GM19467 (cell line): ENCODE results near the gene BBLN.

Source experiments
- ATAC-seq: cut with Tn5 transposase; IDR thresholded peaks from one replicate; pipeline ENCODE4 v1.9.1; 2021; ENCODE audit warnings: mild to moderate bottlenecking, moderate library complexity; ENCODE audit not compliant: unreplicated experiment

Gene BBLN

DNA sequence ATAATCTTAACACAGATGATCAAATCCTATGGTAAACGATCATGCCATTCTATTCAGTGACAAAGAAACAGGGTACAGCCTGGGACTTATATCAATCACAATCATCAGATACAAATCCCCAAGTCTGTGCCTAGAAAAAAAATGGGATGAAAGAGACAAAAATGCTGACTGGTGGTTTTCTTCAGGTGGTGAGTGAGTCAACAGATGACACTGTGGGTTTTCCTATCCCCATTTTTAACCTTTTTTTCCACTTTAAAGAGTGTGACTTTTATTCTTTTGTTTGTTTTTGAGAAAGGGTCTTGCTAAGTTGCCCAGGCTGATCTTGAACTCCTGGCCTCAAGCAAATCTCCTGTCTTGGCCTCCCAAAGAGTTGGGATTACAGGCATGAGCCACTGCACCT is 28.1 kb downstream of the BBLN start:
- ATAC-seq, result no peak

DNA sequence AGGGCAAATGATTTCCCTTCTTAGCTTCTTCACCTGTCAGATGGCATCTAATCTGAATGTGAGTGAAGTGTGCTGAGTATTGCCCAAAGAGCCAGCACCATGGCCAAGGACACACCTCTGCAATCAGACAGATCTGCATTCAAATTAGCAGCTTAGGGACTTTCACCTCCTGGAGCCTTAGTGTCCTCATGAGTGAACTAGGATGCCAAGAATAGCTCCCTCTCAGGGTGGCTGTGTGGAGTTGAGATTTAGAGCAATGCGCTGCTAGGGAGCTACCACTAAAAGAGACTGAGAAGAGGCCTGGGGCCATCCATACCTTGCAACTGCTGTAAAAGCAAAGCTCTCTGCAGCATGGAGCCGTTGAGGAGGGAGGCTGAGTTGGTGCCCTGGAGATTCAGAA is 29.9 kb downstream of the BBLN start:
- ATAC-seq, result no peak

GRCh38 chr9:128190516-128191405 is 30.7 kb downstream of the BBLN start:
- ATAC-seq, result no peak

DNA sequence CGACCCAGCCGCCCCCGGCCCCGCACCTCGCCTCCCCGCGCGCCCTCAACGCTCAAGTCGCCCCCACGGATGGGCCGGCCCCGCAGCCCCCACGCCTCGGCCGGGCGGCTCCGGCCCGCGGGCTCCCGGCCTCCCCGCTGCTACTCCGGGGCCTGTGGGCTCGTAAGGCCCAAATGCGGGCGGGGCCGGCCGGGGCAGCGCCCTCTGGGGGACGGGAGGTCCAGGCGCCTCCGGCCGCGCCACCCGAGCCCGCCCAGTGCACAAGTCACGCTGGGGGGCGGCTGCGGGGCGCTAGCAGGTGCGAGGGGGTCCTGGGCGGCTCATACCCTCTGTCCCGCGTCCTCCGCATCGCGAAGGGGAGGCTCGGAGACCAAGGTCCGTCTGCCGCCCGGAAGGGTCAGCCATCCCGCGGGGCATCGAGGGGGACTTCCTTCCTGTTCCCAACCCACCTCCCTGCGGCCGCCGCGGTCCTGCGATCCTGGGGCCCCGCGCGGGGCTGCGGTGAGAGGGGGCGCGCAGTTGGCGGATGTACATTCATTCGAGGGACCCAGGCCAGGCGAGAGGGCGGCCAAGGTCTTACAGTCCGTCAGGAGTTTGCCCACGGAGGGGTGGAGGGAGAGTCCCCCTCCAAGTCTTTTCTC is 31.5 kb downstream of the BBLN start, which contains the start of gene CIZ1:
Gene CIZ1 (minus strand): TSS at position 167 of the 641 bp plus-strand sequence. CDS start 715 bp downstream, outside the sequence.
- no peak for ATAC-seq

GRCh38 chr9:128192601-128193371 is 32.7 kb downstream of the BBLN start:
- no peak for ATAC-seq

- no peak for ATAC-seq
Measured at GRCh38 chr9:128193469-128194096, 33.5 kb downstream of the BBLN start.

GRCh38 chr9:128201441-128202369 is 41.6 kb downstream of the BBLN start:
- no peak for ATAC-seq

GRCh38 chr9:128202648-128203023 is 42.6 kb downstream of the BBLN start:
- ATAC-seq, result no peak

DNA sequence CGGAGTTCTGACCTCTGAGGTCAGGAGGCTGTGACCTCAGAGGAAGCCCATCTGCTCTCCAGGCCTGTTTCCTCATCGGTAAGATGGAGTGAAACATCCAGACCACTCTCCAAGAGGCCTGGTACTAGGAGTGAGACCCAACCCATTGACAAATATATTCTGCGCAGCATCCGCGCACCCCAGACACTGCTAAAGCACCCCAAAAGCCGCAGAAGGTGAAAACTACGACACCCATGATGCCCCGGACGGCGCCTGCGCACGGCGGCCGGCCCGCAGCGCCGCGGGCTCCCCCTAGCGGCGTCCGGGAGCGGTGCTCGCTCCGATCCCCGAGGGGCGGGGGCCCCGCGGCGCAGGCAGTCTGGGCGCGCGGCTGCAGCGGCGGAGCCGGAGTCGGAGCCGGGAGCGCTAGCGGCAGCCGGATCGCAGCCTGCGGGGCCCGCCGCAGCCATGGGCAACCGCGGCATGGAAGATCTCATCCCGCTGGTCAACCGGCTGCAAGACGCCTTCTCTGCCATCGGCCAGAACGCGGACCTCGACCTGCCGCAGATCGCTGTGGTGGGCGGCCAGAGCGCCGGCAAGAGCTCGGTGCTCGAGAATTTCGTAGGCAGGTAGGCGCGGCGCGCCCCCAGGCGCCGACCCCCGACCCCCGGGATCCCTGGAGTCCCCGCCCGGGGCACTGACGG is 43.1 kb downstream of the BBLN start, which contains the start of gene DNM1:
Gene DNM1 (plus strand): TSS at position 356 of the 683 bp plus-strand sequence. CDS start 92 bp downstream, at position 448.
- ATAC-seq, result peak; percentile 57

DNA sequence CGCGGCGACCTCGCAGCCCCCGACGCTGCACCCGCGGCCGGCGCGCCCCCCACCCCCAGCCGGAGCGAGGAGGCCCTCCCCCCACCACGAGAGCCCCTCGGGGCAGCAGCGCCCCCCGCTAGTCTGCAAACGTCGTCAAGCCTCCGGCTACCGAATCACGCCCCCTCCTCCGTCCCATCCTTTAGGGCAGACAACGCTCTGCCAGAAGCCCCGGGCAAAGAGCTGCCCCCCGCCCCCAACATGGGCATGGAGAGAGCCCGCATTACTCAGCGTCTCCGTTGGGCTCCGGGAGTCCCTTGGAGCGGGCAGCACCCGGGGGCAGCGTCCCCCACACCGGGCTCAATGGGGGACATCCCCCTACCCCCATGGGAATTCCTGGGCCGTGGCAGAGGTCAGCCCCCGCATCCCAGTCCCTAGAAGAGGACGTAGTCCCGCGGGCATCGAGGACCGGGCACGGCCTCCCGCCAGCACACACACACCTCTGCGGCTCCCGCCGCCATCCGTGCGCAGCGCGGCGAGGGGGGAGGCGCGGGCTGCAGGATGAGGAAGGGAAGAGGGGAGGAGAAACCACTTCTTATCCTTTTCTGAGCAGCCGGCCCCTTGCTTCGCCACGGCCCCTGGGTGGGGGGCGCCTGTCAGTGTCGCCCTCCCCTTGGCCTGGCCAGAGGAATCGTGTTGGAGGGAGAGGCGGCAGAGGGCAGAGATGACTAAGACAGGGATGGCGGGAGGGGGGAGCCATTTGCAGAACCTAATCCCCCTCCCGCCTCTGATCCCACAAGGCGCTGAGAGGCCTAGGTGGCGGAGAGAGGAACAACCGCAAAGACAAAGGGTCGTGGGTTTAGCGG is 43.9 kb downstream of the BBLN start:
- ATAC-seq, result no peak

DNA sequence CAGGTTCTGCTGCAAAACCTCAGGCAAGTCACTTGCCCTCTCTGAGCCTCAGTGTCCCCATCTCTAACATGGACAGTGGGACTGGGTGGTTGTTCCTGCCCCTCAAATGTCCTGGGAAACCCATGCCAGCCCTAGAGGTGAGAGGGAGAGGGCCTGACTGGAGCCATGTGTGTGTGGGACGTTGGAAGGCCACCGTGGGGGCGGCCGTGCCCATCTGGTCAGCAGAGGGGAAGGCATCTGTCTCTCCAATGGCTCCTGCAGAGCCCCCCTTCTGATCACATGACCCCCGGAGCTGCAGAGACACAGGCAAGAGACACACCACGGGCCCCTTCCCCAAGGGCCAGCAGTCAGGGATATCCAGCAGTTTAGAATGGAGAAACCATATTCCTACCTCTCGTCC is 44.8 kb downstream of the BBLN start:
- no peak for ATAC-seq

- no peak for ATAC-seq
Measured at GRCh38 chr9:128205296-128205944, 45.4 kb downstream of the BBLN start.

GRCh38 chr9:128206484-128206883 is 46.4 kb downstream of the BBLN start:
- no peak for ATAC-seq

DNA sequence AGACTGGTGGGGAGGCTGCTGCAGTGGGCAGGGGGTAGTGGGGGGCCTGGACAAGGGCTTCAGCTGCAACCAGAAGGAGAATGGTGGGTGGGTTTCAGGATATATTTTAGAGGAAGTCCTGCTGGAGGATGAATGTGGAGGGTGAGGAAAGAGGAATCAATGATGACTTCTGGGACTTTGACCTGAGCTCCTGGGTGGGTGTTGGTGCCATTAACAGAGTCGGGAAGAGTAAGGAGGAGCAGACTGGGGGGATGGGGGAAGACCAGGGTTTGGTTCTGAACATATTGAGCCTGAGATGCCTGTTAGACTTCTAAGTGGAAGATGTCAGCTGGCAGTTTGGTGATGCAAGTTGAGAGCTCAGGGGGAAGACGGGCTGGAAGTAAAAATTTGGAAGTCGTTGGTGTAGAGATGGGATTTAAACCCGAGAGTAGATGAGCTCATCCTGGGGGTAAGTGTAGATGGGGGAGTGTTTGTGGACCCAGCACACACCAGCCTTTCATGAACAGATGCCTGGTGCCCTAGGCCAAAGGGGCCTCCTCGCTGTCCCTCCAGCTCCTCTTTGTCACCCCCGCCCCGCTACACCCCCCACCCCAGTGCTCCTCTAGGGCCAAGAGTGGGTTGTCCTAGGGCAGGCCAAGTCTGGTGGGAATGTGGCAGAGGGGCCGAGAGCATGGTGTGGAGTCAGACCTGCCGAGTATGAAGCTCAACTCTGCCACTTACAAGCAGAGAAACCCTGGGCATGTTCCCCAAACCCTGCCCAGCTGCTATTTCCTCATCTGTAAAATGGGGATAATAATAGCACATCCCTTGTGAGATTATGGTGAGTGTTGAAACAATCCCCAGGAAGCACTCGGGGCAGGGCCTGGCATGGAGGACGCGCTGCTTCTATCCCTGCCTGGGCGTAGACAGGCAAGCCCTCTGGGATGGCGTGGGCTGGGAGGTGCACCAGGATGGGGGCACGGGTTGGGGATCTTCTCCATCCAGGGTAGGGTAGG is 47.1 kb downstream of the BBLN start:
- no peak for ATAC-seq

- ATAC-seq, result no peak
Measured at GRCh38 chr9:128208386-128208785, 48.3 kb downstream of the BBLN start.

DNA sequence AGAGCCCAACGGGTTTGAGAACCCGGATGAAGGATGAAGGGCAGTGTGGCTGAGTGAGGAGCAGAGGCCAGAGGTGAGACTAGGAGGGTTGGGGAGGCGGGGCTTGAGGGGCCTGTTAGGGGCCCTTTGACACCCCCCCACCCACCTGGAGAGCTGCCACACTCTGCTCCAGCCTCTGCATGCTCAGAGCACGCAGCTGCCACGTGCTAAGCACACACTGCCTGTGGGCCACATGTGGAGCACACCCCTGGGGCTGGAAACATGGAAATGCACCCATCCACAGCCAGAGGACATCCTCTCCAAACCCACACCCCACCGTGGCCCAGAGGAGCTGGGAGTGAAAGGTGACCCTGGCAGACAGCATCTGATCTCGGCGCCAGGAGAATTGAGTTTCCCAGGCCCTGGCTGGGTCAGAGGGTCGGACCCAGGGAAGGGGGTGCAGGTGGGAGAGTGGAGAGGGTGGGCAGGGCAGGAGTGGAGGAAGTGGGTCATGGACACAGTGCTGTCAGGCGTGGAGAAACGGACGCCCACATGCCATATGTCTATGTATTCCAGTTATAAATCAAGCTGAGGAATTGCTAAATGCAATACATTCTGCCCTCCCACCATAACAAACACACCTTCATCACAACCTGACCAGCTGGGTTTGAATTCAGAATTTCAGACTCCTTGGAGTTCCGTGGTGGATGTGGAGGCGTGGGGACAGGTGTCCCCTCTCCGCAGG is 49.0 kb downstream of the BBLN start:
- no peak for ATAC-seq
